ENCODE measurements around the gene HLX. TPM values are rescaled to one million over a fixed set of nuclear protein-coding genes. Genes with fewer than 3 reads are reported as not detected.

The HLX gene, protein sequence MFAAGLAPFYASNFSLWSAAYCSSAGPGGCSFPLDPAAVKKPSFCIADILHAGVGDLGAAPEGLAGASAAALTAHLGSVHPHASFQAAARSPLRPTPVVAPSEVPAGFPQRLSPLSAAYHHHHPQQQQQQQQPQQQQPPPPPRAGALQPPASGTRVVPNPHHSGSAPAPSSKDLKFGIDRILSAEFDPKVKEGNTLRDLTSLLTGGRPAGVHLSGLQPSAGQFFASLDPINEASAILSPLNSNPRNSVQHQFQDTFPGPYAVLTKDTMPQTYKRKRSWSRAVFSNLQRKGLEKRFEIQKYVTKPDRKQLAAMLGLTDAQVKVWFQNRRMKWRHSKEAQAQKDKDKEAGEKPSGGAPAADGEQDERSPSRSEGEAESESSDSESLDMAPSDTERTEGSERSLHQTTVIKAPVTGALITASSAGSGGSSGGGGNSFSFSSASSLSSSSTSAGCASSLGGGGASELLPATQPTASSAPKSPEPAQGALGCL
- total RNA-seq, result 10 to 100 TPM; 28.2 to 53.5 (median 37.8) TPM
- 10 to 100 TPM in 1 of 3 donors, 1 to 10 TPM in 1, under 1 TPM in 1; 0.92 to 10.7 (median 9.0) TPM for polyA plus RNA-seq

DNA sequence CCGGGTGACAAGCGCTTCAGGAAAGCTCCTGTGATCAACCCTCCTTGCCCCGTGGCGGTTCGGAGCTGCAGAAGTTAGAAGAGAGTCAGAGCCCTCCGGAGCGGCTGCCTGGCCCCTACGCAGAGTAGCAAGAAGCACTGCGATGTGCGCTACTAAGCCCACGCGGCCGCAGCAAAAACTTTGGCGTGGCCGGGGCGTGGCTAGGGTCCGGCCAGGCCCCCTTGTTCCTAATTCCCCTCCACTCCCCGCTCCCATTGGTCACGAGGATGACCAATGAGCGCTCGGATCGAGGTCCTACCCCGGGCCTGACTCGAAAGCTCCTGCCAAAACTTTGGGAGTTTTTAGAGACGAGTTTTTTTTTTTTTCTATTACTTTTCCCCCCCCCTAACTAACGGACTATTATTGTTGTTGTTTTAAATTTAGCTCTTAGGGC lies at the start of gene HLX:
Gene HLX, plus strand, starts transcription at position 368 of the 433 bp plus-strand sequence. CDS start 415 bp downstream, outside the sequence.
- 1% methylated on average over 26 of the region's 26 CpGs for WGBS, 2 donors
- DNase-seq, result peak; percentile 99
- peaks cover 0 to 70% (median 57%) of the 10 kb centered on the region in 4 donors for H3K4me1 ChIP-seq
- peaks cover 0 to 10% (median 3%) of the 10 kb centered on the region in 4 donors for H3K36me3 ChIP-seq
- H3K9me3 ChIP-seq, result no peaks in the 10 kb centered on the region
- no peaks in the 10 kb centered on the region for H3K27me3 ChIP-seq
- H3K27ac ChIP-seq, result peak within 1 kb of the TSS; percentile 95 to 100 (median 98)
- TF ChIP-seq EP300 (IDR thresholded peaks at IDR 0.05), result no peak
- TF ChIP-seq, protein P1, sequence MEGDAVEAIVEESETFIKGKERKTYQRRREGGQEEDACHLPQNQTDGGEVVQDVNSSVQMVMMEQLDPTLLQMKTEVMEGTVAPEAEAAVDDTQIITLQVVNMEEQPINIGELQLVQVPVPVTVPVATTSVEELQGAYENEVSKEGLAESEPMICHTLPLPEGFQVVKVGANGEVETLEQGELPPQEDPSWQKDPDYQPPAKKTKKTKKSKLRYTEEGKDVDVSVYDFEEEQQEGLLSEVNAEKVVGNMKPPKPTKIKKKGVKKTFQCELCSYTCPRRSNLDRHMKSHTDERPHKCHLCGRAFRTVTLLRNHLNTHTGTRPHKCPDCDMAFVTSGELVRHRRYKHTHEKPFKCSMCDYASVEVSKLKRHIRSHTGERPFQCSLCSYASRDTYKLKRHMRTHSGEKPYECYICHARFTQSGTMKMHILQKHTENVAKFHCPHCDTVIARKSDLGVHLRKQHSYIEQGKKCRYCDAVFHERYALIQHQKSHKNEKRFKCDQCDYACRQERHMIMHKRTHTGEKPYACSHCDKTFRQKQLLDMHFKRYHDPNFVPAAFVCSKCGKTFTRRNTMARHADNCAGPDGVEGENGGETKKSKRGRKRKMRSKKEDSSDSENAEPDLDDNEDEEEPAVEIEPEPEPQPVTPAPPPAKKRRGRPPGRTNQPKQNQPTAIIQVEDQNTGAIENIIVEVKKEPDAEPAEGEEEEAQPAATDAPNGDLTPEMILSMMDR (IDR thresholded peaks at IDR 0.05), result no peak
- TF ChIP-seq POLR2A (IDR thresholded peaks at IDR 0.05), result peak; percentile 89 to 98
- peak; percentile 97 to 99 (median 98) for TF ChIP-seq POLR2AphosphoS5 (IDR thresholded peaks at IDR 0.05)
- H3K4me3 ChIP-seq, result peak within 1 kb of the TSS; percentile 84 to 97 (median 95)
- intact Hi-C loops (cut with DNase I), result loop anchor here (2.0 to 5.0 kb wide), 2 partner anchors 828 to 864 kb away; partner anchors contain the start of gene DUSP10

DNA sequence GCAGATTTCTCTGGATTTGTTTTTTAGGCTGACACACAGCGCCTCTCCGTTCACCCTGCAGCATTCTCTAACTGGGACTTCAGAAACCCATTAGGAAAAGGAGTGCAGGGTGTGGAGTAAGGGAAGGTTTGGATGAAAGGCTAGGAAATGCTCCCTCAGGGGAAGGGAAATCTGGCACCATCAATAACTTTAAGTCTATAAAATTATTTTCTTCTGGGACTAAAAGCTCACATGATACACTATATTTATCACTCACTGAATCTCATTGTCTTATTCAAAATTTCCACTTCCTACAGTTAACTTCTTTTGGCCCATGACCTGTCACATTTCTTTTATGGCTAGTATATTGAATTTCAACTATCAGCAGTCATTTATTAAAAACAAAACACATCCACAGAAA lies 45.8 kb upstream of the HLX start:
- intact Hi-C loops (cut with DNase I), result no loop called here
- Histone ChIP-seq H3K27ac (peak overlapping the region in 3 of 4 donors; percentile 19 to 46 (median 42)), H3K4me1 (peaks cover 0 to 41% (median 29%) of the 10 kb centered on the region in 4 donors), H3K9me3 (no peaks in the 10 kb centered on the region), H3K36me3 (no peaks in the 10 kb centered on the region), H3K27me3 (no peaks in the 10 kb centered on the region), H3K4me3 (no peak overlapping the region)
- TF ChIP-seq, protein P1 (IDR thresholded peaks at IDR 0.05), result no peak
- TF ChIP-seq EP300 (IDR thresholded peaks at IDR 0.05) (no peak), POLR2AphosphoS5 (IDR thresholded peaks at IDR 0.05) (no peak), POLR2A (IDR thresholded peaks at IDR 0.05) (no peak)
- 84 to 90% methylated on average over 2 of the region's 2 CpGs for WGBS, 2 donors
- no peak for DNase-seq

DNA sequence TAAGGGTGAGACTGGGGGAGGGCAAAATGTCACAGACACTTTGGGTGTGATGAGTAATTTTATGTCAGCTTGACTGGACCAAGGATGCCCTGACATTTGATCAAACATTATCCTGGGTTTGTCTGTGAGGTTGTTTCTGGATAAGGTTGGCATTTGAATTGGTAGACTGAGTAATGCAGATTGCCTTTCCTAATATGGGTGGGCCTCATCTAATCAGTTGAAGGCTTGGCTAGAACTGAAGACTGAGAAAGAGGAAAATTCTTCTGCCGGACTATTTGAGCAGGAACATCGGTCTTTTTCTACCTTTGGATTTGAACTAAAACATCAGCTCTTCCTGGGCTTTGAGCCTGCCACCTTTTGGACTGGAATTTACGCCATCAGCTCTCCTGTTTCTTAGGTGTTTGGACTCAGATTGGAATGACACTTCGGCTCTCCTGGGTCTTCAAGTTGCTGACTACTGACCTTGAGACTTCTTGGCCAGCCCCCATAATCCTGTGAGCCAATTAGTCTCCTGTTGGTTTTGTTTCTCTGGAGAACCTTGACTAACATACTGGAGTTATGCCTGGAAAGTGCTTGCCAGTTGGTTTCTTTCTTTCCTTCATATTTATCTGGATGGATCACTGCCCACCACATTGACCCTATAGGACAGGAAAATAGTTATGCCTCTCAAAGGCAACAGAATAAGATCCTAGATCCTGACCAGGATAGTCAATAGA lies 44.9 kb upstream of the HLX start:
- Histone ChIP-seq H3K4me1 (peaks cover 0 to 32% (median 20%) of the 10 kb centered on the region in 4 donors), H3K36me3 (no peaks in the 10 kb centered on the region), H3K9me3 (no peaks in the 10 kb centered on the region), H3K27ac (peak overlapping the region in 1 of 4 donors; percentile 42), H3K27me3 (no peaks in the 10 kb centered on the region), H3K4me3 (no peak overlapping the region)
- WGBS, 2 donors, result 90 to 92% methylated on average over 4 of the region's 4 CpGs
- intact Hi-C loops (cut with DNase I), result no loop called here
- TF ChIP-seq, protein P1 (IDR thresholded peaks at IDR 0.05), result no peak
- TF ChIP-seq POLR2A (IDR thresholded peaks at IDR 0.05) (no peak), POLR2AphosphoS5 (IDR thresholded peaks at IDR 0.05) (no peak), EP300 (IDR thresholded peaks at IDR 0.05) (no peak)
- DNase-seq, result no peak

DNA sequence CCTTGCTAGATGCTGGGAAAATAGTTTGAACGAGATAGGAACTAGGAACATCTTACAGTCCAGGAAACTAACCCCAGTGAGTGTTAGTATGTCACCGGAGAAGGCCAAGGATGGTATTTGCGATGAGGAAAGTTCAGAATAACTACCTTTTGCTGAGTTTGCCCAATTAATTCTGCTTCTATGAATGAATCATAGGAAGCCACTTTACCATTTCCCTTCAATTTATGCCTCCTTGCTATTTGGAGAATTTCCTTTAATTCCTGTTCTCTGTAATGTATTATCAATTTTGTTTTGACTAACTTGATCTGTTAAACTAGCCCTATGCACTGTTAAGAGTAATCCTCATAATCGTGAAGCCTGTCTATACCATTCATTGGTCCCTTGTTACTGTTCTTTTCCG lies 40.7 kb upstream of the HLX start:
- Histone ChIP-seq H3K27me3 (no peaks in the 10 kb centered on the region), H3K4me1 (peaks cover 0 to 21% (median 16%) of the 10 kb centered on the region in 4 donors), H3K36me3 (no peaks in the 10 kb centered on the region), H3K4me3 (no peak overlapping the region), H3K27ac (no peak overlapping the region), H3K9me3 (no peaks in the 10 kb centered on the region)
- TF ChIP-seq, protein P1 (IDR thresholded peaks at IDR 0.05), result no peak
- no peak for TF ChIP-seq EP300 (IDR thresholded peaks at IDR 0.05)
- DNase-seq, result no peak
- WGBS, 2 donors, result 92 to 93% methylated on average over 5 of the region's 5 CpGs
- intact Hi-C loops (cut with DNase I), result no loop called here

All from sigmoid colon (tissue), 7 donors.